Tibial nerve (tissue), 4 donors: ENCODE measurements around the gene NPR1. TPM values are rescaled to one million over a fixed set of nuclear protein-coding genes. Genes with fewer than 3 reads are reported as not detected.

ENCODE experiments used
- DNase-seq, 2 donors: peaks; one replicate each; pipeline ENCODE4 v3.0.0-alpha.2; 2019; ENCODE audit warnings: low spot score in 2 of 2
- H3K27ac ChIP-seq, 4 donors: fragments of 200-600 bp; sonication (generic) in 3 of 4; one replicate each; pipeline ENCODE4 v1.5.1; 2017 to 2019; ENCODE audit warnings: mild to moderate bottlenecking in 1 of 4
- H3K27me3 ChIP-seq, 2 donors: fragments of 200-600 bp; sonication (generic) in 1 of 2; one replicate each; pipeline versions ENCODE4 v1.5.1 to v1.6.0; 2017 to 2019
- H3K36me3 ChIP-seq, 3 donors: fragments of 200-600 bp; sonication (generic); one replicate each; pipeline ENCODE4 v1.5.1; 2018 to 2019
- H3K4me1 ChIP-seq, 4 donors: fragments of 200-600 bp; sonication (generic) in 3 of 4; one replicate each; pipeline ENCODE4 v1.5.1; 2017 to 2019
- H3K4me3 ChIP-seq, 4 donors: fragments of 200-600 bp; sonication (generic) in 3 of 4; one replicate each; pipeline ENCODE4 v1.5.1; 2017 to 2019; ENCODE audit warnings: mild to moderate bottlenecking in 1 of 4, moderate library complexity in 1 of 4
- H3K9me3 ChIP-seq, 4 donors: fragments of 200-600 bp; sonication (generic) in 3 of 4; one replicate each; pipeline ENCODE4 v1.5.1; 2017 to 2019
- EP300 ChIP-seq, 2 donors: sonication (generic); formaldehyde crosslinking; IDR thresholded peaks; one replicate each; pipeline ENCODE4 v1.6.1; 2017; ENCODE audit warnings: antibody characterized with exemption in 2 of 2, mild to moderate bottlenecking in 1 of 2
- POLR2A ChIP-seq, 2 donors: fragments of 450-650 bp; IDR thresholded peaks; one replicate each; pipeline ENCODE4 v1.6.1; 2017; ENCODE audit warnings: antibody characterized with exemption in 2 of 2, mild to moderate bottlenecking in 2 of 2, moderate library complexity in 2 of 2
- WGBS, 2 donors: methylation state at CpG; one replicate each; pipeline ENCODE4 v1.1.5; 2018; 5-methylcytosine and 5-hydroxymethylcytosine counted together
- total RNA-seq, 4 donors: library from RNA; depleted of rRNA; stranded (reverse); fragments of >200 nt; gene quantifications; one replicate each; pipeline ENCODE4 v1.1.0, GENCODE V29; 2016
- TF ChIP-seq, protein P1 (sequence below), 5 experiments: fragments of 200-600 bp in 3 of 5; fragments of 450-650 bp in 2 of 5; sonication (generic) in 3 of 5; IDR thresholded peaks; one replicate each; pipeline ENCODE4 v1.5.1; 2016 to 2019; ENCODE audit warnings: antibody characterized with exemption in 5 of 5, mild to moderate bottlenecking in 3 of 5, moderate library complexity in 2 of 5

NPR1 gene
- total RNA-seq, 4 donors from 2014 or later = 36.9 to 87.5 (median 58.4) TPM

DNA sequence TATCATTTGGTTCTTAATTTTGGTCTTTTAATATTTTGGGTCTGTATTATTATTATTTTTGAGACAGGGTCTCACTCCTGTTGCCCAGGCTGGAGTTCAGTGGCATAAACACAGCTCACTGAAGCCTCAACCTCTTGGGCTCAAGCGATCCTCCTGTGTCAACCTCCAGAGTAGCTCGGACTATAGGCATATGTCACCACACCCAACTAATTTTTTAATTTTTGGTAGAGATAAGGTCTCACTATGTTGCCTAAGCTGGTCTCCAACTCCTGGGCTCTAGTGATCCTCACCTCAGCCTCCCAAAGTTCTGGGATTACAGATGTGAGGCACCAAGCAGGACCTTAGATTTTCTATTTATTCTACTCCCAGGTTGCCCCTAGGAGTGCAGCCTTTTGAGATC, 5.0 kb upstream of the NPR1 start:
- Histone ChIP-seq H3K36me3 (peaks cover 0 to 8% (median 0%) of the 10 kb centered on the region in 3 donors), H3K27ac (no peak overlapping the region), H3K4me1 (peaks cover 0 to 35% (median 18%) of the 10 kb centered on the region in 4 donors), H3K27me3 (peaks cover 0 to 16% of the 10 kb centered on the region in 2 donors), H3K4me3 (no peak overlapping the region), H3K9me3 (no peaks in the 10 kb centered on the region)
- TF ChIP-seq EP300 (IDR thresholded peaks at IDR 0.05) (no peak), POLR2A (IDR thresholded peaks at IDR 0.05) (no peak)
- TF ChIP-seq, protein P1, sequence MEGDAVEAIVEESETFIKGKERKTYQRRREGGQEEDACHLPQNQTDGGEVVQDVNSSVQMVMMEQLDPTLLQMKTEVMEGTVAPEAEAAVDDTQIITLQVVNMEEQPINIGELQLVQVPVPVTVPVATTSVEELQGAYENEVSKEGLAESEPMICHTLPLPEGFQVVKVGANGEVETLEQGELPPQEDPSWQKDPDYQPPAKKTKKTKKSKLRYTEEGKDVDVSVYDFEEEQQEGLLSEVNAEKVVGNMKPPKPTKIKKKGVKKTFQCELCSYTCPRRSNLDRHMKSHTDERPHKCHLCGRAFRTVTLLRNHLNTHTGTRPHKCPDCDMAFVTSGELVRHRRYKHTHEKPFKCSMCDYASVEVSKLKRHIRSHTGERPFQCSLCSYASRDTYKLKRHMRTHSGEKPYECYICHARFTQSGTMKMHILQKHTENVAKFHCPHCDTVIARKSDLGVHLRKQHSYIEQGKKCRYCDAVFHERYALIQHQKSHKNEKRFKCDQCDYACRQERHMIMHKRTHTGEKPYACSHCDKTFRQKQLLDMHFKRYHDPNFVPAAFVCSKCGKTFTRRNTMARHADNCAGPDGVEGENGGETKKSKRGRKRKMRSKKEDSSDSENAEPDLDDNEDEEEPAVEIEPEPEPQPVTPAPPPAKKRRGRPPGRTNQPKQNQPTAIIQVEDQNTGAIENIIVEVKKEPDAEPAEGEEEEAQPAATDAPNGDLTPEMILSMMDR (IDR thresholded peaks at IDR 0.05) = no peak
- 97% methylated on average over 2 of the region's 2 CpGs for WGBS, 2 donors
- DNase-seq = no peak

DNA sequence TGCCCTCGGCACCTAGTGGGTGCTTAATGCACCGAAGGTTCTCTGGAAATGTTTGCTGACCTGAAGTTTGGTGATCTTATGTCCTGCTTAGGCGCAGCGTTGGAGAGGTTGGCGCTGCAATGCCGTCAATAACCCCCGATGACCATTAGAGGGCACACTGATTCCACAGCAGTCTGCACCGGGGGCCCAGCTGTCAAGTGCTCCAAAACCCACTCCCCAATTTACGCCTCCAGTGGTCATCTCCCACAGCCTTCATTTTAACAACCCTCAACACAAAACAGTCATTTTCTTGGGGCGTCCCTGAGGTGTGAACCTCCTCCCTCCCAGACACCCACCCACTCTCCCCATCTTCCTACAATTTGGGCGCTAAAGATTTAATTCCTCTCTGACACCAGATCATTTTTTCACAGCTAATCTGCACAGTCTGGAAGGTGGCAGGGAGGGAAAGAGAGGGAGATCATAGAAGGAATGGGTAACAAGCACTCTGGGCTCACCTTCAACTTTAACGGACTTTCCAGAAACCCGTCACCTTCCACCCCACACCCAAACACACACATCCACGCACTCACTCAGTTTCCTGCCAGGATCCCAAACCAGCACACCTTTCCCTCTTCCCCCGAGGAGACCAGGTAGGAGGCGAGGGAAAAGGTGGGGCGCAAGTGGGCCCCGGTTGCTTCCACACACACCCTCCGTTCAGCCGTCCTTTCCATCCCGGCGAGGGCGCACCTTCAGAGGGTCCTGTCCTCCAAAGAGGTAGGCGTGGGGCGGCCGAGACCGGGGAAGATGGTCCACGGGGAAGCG, 570 bp upstream of the NPR1 start:
- H3K27ac ChIP-seq = peak overlapping the region in 1 of 4 donors; percentile 75
- peaks cover 0 to 47% of the 10 kb centered on the region in 2 donors for H3K27me3 ChIP-seq
- H3K4me3 ChIP-seq = peak overlapping the region; percentile 41 to 67 (median 48)
- H3K36me3 ChIP-seq = no peaks in the 10 kb centered on the region
- DNase-seq = peak; percentile 26 to 64
- peaks cover 0 to 32% (median 21%) of the 10 kb centered on the region in 4 donors for H3K4me1 ChIP-seq
- TF ChIP-seq EP300 (IDR thresholded peaks at IDR 0.05) (peak in 1 of 2 donors; percentile 15), POLR2A (IDR thresholded peaks at IDR 0.05) (no peak)
- TF ChIP-seq, protein P1 (IDR thresholded peaks at IDR 0.05) = peak; percentile 80 to 89 (median 85)
- WGBS, 2 donors = 2% methylated on average over 29 of the region's 29 CpGs
- H3K9me3 ChIP-seq = no peaks in the 10 kb centered on the region

- Histone ChIP-seq H3K27me3 (peaks cover 0 to 47% of the 10 kb centered on the region in 2 donors), H3K4me3 (peak overlapping the region; percentile 41 to 67 (median 48)), H3K36me3 (no peaks in the 10 kb centered on the region), H3K4me1 (peaks cover 0 to 32% (median 21%) of the 10 kb centered on the region in 4 donors), H3K9me3 (no peaks in the 10 kb centered on the region), H3K27ac (peak overlapping the region in 3 of 4 donors; percentile 17 to 75 (median 17))
- TF ChIP-seq, protein P1 (IDR thresholded peaks at IDR 0.05) = peak in 3 of 5 experiments; percentile 19 to 53 (median 49)
- TF ChIP-seq POLR2A (IDR thresholded peaks at IDR 0.05) (no peak), EP300 (IDR thresholded peaks at IDR 0.05) (no peak)
- whole genome bisulfite sequencing, 2 donors = 1 to 2% methylated on average over 18 to 27 of the region's 73 CpGs
- no peak for DNase-seq
Observed at GRCh38 chr1:153679337-153680119, 1.0 kb downstream of the NPR1 start.

GRCh38 chr1:153680120-153680403, 1.6 kb downstream of the NPR1 start:
- H3K27me3 ChIP-seq = peaks cover 0 to 47% of the 10 kb centered on the region in 2 donors

More at GRCh38 chr1:153680120-153680403, 1.6 kb downstream of the NPR1 start:
- H3K36me3 ChIP-seq = no peaks in the 10 kb centered on the region
- TF ChIP-seq EP300 (IDR thresholded peaks at IDR 0.05) (no peak), POLR2A (IDR thresholded peaks at IDR 0.05) (no peak)
- TF ChIP-seq, protein P1 (IDR thresholded peaks at IDR 0.05) = no peak
- H3K27ac ChIP-seq = peak overlapping the region in 2 of 4 donors; percentile 17 to 75
- peaks cover 0 to 32% (median 21%) of the 10 kb centered on the region in 4 donors for H3K4me1 ChIP-seq
- no peak for DNase-seq
- WGBS, 2 donors = 10 to 26% methylated on average over 10 of the region's 10 CpGs
- peak overlapping the region in 3 of 4 donors; percentile 41 to 67 (median 51) for H3K4me3 ChIP-seq
- H3K9me3 ChIP-seq = no peaks in the 10 kb centered on the region
